Superior temporal gyrus (tissue), 1 donor: ENCODE data around the gene PPIE.
A peak's percentile ranks its signal among the peaks of the same experiment; 100 is the strongest.

Source experiments
- DNase-seq: peaks from one replicate; pipeline ENCODE4 v3.0.0-alpha.2; 2016; ENCODE audit errors: extremely low spot score

Gene PPIE

GRCh38 chr1:39720094-39720999, 18.3 kb upstream of the PPIE start:
- DNase-seq: peak; percentile 90

GRCh38 chr1:39721664-39722063, 17.0 kb upstream of the PPIE start:
- no peak for DNase-seq

GRCh38 chr1:39722495-39722894, 16.2 kb upstream of the PPIE start:
- no peak for DNase-seq

GRCh38 chr1:39726600-39726999, 12.1 kb upstream of the PPIE start:
- DNase-seq: no peak

- DNase-seq: no peak
Measured at GRCh38 chr1:39727221-39727931, 11.3 kb upstream of the PPIE start.

- no peak for DNase-seq
Measured at GRCh38 chr1:39727932-39728317, 10.8 kb upstream of the PPIE start.

- peak; percentile 44 for DNase-seq
Measured at GRCh38 chr1:39729030-39729429, 9.7 kb upstream of the PPIE start.

GRCh38 chr1:39729842-39730241, 8.8 kb upstream of the PPIE start:
- no peak for DNase-seq

GRCh38 chr1:39732730-39733129, 6.0 kb upstream of the PPIE start:
- DNase-seq: no peak

- peak; percentile 52 for DNase-seq
Measured at GRCh38 chr1:39733161-39733560, 5.5 kb upstream of the PPIE start.

GRCh38 chr1:39735731-39736130, 3.0 kb upstream of the PPIE start:
- no peak for DNase-seq

GRCh38 chr1:39737546-39738169, 1.0 kb upstream of the PPIE start:
- DNase-seq: no peak

- DNase-seq: no peak
Measured at GRCh38 chr1:39745016-39745670, 6.5 kb downstream of the PPIE start.

- no peak for DNase-seq
Measured at GRCh38 chr1:39751595-39751994, 12.9 kb downstream of the PPIE start.

- no peak for DNase-seq
Measured at GRCh38 chr1:39752703-39753102, 14.0 kb downstream of the PPIE start.

GRCh38 chr1:39753132-39754025, 14.7 kb downstream of the PPIE start:
- DNase-seq: no peak

- peak; percentile 44 for DNase-seq
Measured at GRCh38 chr1:39754026-39754570, 15.4 kb downstream of the PPIE start.

- no peak for DNase-seq
Measured at GRCh38 chr1:39754906-39755504, 16.3 kb downstream of the PPIE start.

GRCh38 chr1:39755965-39756659, 17.4 kb downstream of the PPIE start:
- no peak for DNase-seq

GRCh38 chr1:39757501-39757900, 18.8 kb downstream of the PPIE start:
- no peak for DNase-seq
